GM12878 (cell line): ENCODE data around the gene PDZRN3. TPM values are rescaled to one million over a fixed set of nuclear protein-coding genes. Genes with fewer than 3 reads are reported as not detected.

Experiments
- ATAC-seq: fragments of 200-7000 bp; cut with Tn5 transposase; 3 replicates; pipeline ENCODE4 v1.9.1; 2020; ENCODE audit warnings: mild to moderate bottlenecking, moderate library complexity
- BruUV-seq: library from RNA; stranded (reverse); fragments of 400-500 nt; replicated peaks from 2 replicates; lab custom pipeline; 2021; lab: Mats Ljungman, UMichigan
- CTCF ChIA-PET: fragments of 300-600 bp; sonication (Branson Sonifier 250); formaldehyde crosslinking; extraction: SDS; loops from one replicate; lab custom pipeline; 2021; ENCODE audit warnings: inconsistent platforms; lab: Yijun Ruan, JAX
- POLR2A ChIA-PET: fragments of 350-600 bp; formaldehyde crosslinking; extraction: SDS; loops from one replicate; lab custom pipeline; 2021; ENCODE audit warnings: inconsistent platforms; lab: Charles Lee
- RAD21 ChIA-PET: fragments of 300-600 bp; sonication (Branson Sonifier 250); formaldehyde crosslinking; loops from one replicate; lab custom pipeline; 2023; ENCODE audit warnings: antibody characterized with exemption; ENCODE audit not compliant: unreplicated experiment; lab: Charles Lee
- SMC1A ChIA-PET: fragments of 300-600 bp; sonication (Branson Sonifier 250); formaldehyde crosslinking; loops from one replicate; lab custom pipeline; 2023; ENCODE audit not compliant: unreplicated experiment, uncharacterized antibody; lab: Charles Lee
- DNase-seq: peaks from one replicate; pipeline ENCODE4 v3.0.0-alpha.2; 2011; ENCODE audit warnings: low read depth, low spot score
- FAIRE-seq: peaks from 3 replicates; lab custom pipeline; 2011; peaks lifted over from hg19 to GRCh38; lab: Jason Lieb, UNC
- H2AFZ ChIP-seq: 2 replicates; pipeline ENCODE4 v1.6.0; 2011; ENCODE audit warnings: low read depth, low read length, control low read depth; ENCODE audit not compliant: control insufficient read depth
- H3K27ac ChIP-seq: 2 replicates; pipeline ENCODE4 v1.5.1; 2011; ENCODE audit warnings: control low read depth; ENCODE audit not compliant: control insufficient read depth, insufficient read depth
- H3K27me3 ChIP-seq, 2 experiments: replicated peaks in 1 of 2; 2 replicates each; pipeline versions ENCODE4 v1.6.0 to v1.6.1; 2011; ENCODE audit warnings: low read length in 1 of 2; ENCODE audit not compliant: control insufficient read depth in 2 of 2, insufficient read depth in 2 of 2
- H3K36me3 ChIP-seq, 2 experiments: 2 replicates each; pipeline ENCODE4 v1.5.1; 2011; ENCODE audit warnings: low read length in 1 of 2; ENCODE audit not compliant: control insufficient read depth in 2 of 2, insufficient read depth in 2 of 2
- H3K4me1 ChIP-seq: 2 replicates; pipeline ENCODE4 v1.6.1; 2011; ENCODE audit warnings: mild to moderate bottlenecking, low read length, moderate library complexity, mixed read lengths; ENCODE audit not compliant: control insufficient read depth, insufficient read depth
- H3K4me2 ChIP-seq: 2 replicates; pipeline ENCODE4 v1.6.0; 2011; ENCODE audit warnings: control low read depth; ENCODE audit not compliant: control insufficient read depth, insufficient read depth
- H3K4me3 ChIP-seq: fragments of 200-600 bp; sonication (generic); 2 replicates; pipeline ENCODE4 v1.5.1; 2016
- H3K79me2 ChIP-seq: 2 replicates; pipeline ENCODE4 v1.6.0; 2011; ENCODE audit warnings: low read length; ENCODE audit not compliant: control insufficient read depth, insufficient read depth
- H3K9ac ChIP-seq: 2 replicates; pipeline ENCODE4 v1.8.0; 2011; ENCODE audit warnings: low read length, control low read depth, mixed read lengths; ENCODE audit not compliant: control insufficient read depth, insufficient read depth
- H3K9me3 ChIP-seq: replicated peaks from 3 replicates; pipeline ENCODE4 v1.5.1; 2011; ENCODE audit warnings: mild to moderate bottlenecking, low read length; ENCODE audit not compliant: control insufficient read depth, insufficient read depth
- H4K20me1 ChIP-seq: 2 replicates; pipeline ENCODE4 v1.6.0; 2011; ENCODE audit not compliant: control insufficient read depth, insufficient read depth
- CBX5 ChIP-seq: sonication (generic); IDR thresholded peaks from 2 replicates; pipeline ENCODE4 v1.6.1; 2016; ENCODE audit warnings: low read depth, moderate library complexity, mild to moderate bottlenecking, inconsistent platforms
- CHD1 ChIP-seq: IDR thresholded peaks from 2 replicates; pipeline ENCODE4 v1.6.1; 2012; ENCODE audit warnings: low read depth, low read length, improper control_type of control experiment
- DPF2 ChIP-seq: fragments of 450-650 bp; IDR thresholded peaks from 2 replicates; pipeline ENCODE4 v1.6.1; 2017; ENCODE audit warnings: mild to moderate bottlenecking
- EZH2 ChIP-seq: IDR thresholded peaks from 2 replicates; pipeline ENCODE4 v1.6.1; 2012; ENCODE audit warnings: low read depth, mild to moderate bottlenecking, control low read depth, inconsistent platforms, low read length, borderline replicate concordance; ENCODE audit not compliant: control insufficient read depth
- NKRF ChIP-seq: fragments of 450-650 bp; conservative IDR thresholded peaks from 2 replicates; pipeline ENCODE4 v1.6.1; 2017; ENCODE audit warnings: mild to moderate bottlenecking, moderate library complexity
- NR2C1 ChIP-seq: fragments of 450-650 bp; IDR thresholded peaks from 2 replicates; pipeline ENCODE4 v1.6.1; 2017; ENCODE audit warnings: antibody characterized with exemption, mild to moderate bottlenecking, moderate library complexity
- PML ChIP-seq: IDR thresholded peaks from 2 replicates; pipeline ENCODE4 v1.6.1; 2012; ENCODE audit warnings: low read length, inconsistent platforms
- POLR2A ChIP-seq: IDR thresholded peaks from 2 replicates; pipeline ENCODE4 v1.6.1; 2011; ENCODE audit warnings: low read depth, mild to moderate bottlenecking, low read length
- YBX1 ChIP-seq: fragments of 450-650 bp; IDR thresholded peaks from 2 replicates; pipeline ENCODE4 v1.6.1; 2016; ENCODE audit warnings: antibody characterized with exemption
- WGBS: methylation state at CpG from one replicate; pipeline ENCODE4 v1.1.6; 2016; ENCODE audit warnings: low lambda C conversion rate; ENCODE audit not compliant: insufficient replicate concordance, insufficient coverage; ENCODE audit errors: missing lambda C conversion rate; 5-methylcytosine and 5-hydroxymethylcytosine counted together
- in situ Hi-C: fragments of 300-500 bp; cut with MboI; formaldehyde crosslinking; loops from 9 replicates; pipeline ENCODE4 v1.14.3; 2018; ENCODE audit warnings: mixed read lengths
- intact Hi-C: fragments of 100-400 bp; cut with micrococcal nuclease; formaldehyde crosslinking; loops from one replicate; pipeline ENCODE4 v1.14.2; 2022; ENCODE audit not compliant: unreplicated experiment
- polyA plus RNA-seq, 11 experiments: library from polyadenylated mRNA; depleted of rRNA in 4 of 11; unstranded in 6 of 11; stranded (reverse) in 5 of 11; fragments of >200 nt; fragmentation: Nextera tagmentation in 4 of 11; fragmentation: Illumina TruSeq in 1 of 11; extraction: Ambion mirVana in 4 of 11; extraction: Trizol in 1 of 11; gene quantifications; 1 replicate in 1 of 11; 2 replicates in 10 of 11; pipeline versions ENCODE4 v1.2.1 to v1.2.3, GENCODE V29; 2011 to 2016; ENCODE audit warnings: inconsistent platforms in 2 of 11, missing spikeins in 2 of 11, low read depth in 1 of 11
- total RNA-seq, 4 experiments: library from RNA; depleted of rRNA in 3 of 4; stranded (reverse); fragments of >200 nt in 3 of 4; fragmentation: Illumina TruSeq in 1 of 4; extraction: Trizol in 1 of 4; gene quantifications; 2 replicates each; pipeline versions ENCODE4 v1.2.1 to v1.2.3, GENCODE V29; 2013 to 2021

PDZRN3 gene
- total and polyA plus RNA-seq, 10 of the 15 experiments (the other 5 are each of a cell fraction or from before 2014, with no cell fraction given) = 0.07 to 0.37 (median 0.12) TPM; not detected in 6

- no peak overlapping the region for H3K4me2 ChIP-seq
- no peak for DNase-seq
- RAD21 ChIA-PET = no interaction called here
- H2AFZ ChIP-seq = no peak overlapping the region
- H3K4me1 ChIP-seq = no peaks in the 10 kb centered on the region
- H3K79me2 ChIP-seq = no peaks in the 10 kb centered on the region
- H4K20me1 ChIP-seq = no peaks in the 10 kb centered on the region
- WGBS = 35% methylated on average over 7 of the region's 7 CpGs
- POLR2A ChIA-PET = no interaction called here
- in situ Hi-C loops = no loop called here
- no TSS peak for BruUV-seq
- no peak overlapping the region for H3K9ac ChIP-seq
- no peaks in the 10 kb centered on the region for H3K36me3 ChIP-seq
- H3K27ac ChIP-seq = no peak overlapping the region
- H3K4me3 ChIP-seq = no peak overlapping the region
- SMC1A ChIA-PET = no interaction called here
- no peak for FAIRE-seq
- H3K27me3 ChIP-seq = no peaks in the 10 kb centered on the region; a peak in 1 of 4 replicates
- H3K9me3 ChIP-seq = no peaks in the 10 kb centered on the region
- intact Hi-C loops = no loop called here
- ATAC-seq = no peak
- no peak for TF ChIP-seq CHD1
- no peak for TF ChIP-seq POLR2A
- no peak for TF ChIP-seq NR2C1
- no peak for TF ChIP-seq EZH2
- TF ChIP-seq CBX5 = no peak
- TF ChIP-seq NKRF = no peak
- no peak for TF ChIP-seq PML
- no peak for TF ChIP-seq DPF2
- TF ChIP-seq YBX1 = no peak
- CTCF ChIA-PET = interaction anchor here (0.9 kb wide), 1 partner anchor 75 kb away, joined by 3 read pairs; no protein-coding TSS in a partner anchor
Measured at GRCh38 chr3:73426606-73427005, 198.1 kb downstream of the PDZRN3 start.
